DMS153 treated with DMSO at 0.1 percent for 48 hours (cell line): ENCODE data around the gene ABTB1.

Source experiments
- DNase-seq: peaks from one replicate; lab custom pipeline; 2025; ENCODE audit not compliant: unreplicated experiment; lab: John Stamatoyannopoulos, UW

The ABTB1 gene

GRCh38 chr3:127672429-127673190, at the start of gene ABTB1:
Gene ABTB1 (plus strand): TSS chr3:127672952. CDS start chr3:127673026, 74 bp downstream.
- DNase-seq: peak; percentile 28

GRCh38 chr3:127624063-127624462, 48.7 kb upstream of the ABTB1 start:
- no peak for DNase-seq

GRCh38 chr3:127625821-127626220, 46.9 kb upstream of the ABTB1 start:
- no peak for DNase-seq

- DNase-seq: no peak
These were observed 44.3 kb upstream of the ABTB1 start for GRCh38 chr3:127628426-127628787.

- peak; percentile 63 for DNase-seq
These were observed 43.8 kb upstream of the ABTB1 start, which contains the start of gene PODXL2 for GRCh38 chr3:127628788-127629466. Gene PODXL2 (plus strand): TSS chr3:127629185. CDS start chr3:127629220, 35 bp downstream.

GRCh38 chr3:127629467-127630403, 43.0 kb upstream of the ABTB1 start:
- peak; percentile 19 for DNase-seq

- DNase-seq: no peak
These were observed 41.7 kb upstream of the ABTB1 start for GRCh38 chr3:127630811-127631714.

DNA sequence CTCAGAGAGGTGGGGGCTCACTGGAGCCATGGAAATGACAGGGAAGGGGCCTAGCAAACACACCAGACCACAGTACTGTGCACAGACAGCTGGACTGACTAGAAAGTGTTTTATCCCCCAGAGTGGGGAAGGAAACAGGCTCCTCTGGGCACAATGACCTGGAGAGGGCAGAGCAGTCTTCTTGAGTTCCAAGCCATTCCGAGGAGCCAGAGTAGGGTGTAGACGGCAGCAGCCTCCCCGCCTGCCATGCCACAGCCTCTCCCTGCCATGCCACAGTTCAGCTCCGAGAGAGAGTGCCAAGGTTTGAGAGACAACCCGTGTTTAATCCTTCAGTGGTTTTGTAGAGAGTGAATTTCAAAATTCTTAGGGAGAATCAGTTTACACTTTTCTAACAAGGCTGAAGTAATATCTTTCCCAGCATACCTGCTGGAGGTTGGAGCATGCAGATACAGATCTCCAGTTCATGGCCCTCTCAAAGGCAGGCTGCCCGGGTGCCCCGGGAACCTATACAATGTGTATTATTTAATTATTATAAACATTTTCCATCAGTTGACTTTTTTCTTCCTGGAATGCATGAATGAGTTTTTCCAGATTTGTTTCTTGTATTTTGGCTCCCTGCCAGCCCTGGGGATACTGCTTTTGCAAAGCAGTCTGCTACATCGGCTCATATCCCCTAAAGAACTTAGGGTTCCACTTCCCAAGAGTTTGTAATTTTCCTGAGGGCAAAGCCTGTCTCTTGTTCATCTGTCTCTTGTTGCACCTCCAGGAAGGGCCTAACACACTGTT, 40.5 kb upstream of the ABTB1 start:
- DNase-seq: no peak

GRCh38 chr3:127634653-127635052, 38.1 kb upstream of the ABTB1 start:
- no peak for DNase-seq

GRCh38 chr3:127637546-127637945, 35.2 kb upstream of the ABTB1 start:
- DNase-seq: no peak

GRCh38 chr3:127637971-127638370, 34.8 kb upstream of the ABTB1 start:
- no peak for DNase-seq

GRCh38 chr3:127639173-127640041, 33.3 kb upstream of the ABTB1 start:
- DNase-seq: no peak

DNA sequence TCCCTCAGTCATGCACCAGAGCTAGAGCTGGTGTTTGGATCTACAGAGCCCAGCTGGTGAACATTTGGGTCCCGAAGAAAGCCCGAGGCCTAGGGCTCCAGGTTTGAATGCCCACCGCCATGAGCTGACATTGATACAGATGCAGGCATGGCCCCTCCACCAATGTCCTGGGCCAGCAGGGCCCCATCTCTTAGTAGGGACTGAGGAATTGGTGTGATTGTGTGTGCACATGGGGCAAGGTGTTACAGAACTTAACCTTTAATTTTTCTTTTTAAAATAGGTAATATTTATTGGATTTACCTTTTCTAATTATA, 32.8 kb upstream of the ABTB1 start:
- DNase-seq: no peak

DNA sequence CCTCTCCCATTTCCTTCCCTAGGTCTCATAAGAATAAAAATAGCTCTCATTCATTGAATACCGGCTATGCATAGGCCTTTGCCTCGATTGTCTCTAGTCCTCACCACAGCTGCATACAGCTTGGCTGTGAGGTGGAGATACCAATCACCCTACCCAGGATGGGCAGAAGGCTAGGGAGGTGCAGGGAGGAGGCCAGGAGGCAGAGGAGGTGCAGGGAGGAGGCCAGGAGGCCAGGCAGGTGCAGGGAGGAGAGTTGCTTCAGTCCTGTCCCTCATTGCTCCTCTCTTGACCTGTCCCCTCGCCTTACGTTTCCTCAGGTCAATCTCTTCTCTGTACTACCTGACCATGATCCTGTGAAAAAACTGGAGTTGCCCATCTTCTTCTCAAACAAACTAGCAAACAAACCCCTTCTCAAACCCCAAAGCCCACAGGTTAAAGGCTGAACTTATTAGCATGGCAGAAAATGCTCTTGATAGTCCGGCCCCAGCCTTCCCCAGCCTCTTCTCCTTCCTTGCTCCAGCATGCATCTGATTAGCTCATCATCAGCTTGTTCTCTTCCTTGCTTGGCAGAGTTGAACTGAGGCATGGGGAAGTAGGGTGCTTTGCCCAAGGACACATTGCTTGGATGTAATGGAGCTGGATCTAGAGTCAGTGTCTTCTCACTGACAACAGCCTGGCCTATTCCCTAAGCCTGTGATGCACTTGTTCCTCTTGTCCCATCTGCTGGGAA, 27.9 kb upstream of the ABTB1 start:
- no peak for DNase-seq

- DNase-seq: no peak
These were observed 27.3 kb upstream of the ABTB1 start for GRCh38 chr3:127645371-127646015.

GRCh38 chr3:127646501-127647046, 26.2 kb upstream of the ABTB1 start:
- DNase-seq: no peak

- no peak for DNase-seq
These were observed 25.4 kb upstream of the ABTB1 start for GRCh38 chr3:127647166-127647844.
